ENCODE data around the gene DLX6. TPM values are rescaled to one million over a fixed set of nuclear protein-coding genes. Genes with fewer than 3 reads are reported as not detected.

DLX6 gene
- not detected for total RNA-seq

GRCh38 chr7:97005183-97006054 is at the start of gene DLX6:
TSS of gene DLX6 (plus strand) at chr7:97005553. CDS start at chr7:97005978, 425 bp downstream.
- DNase-seq, result peak; percentile 85

DNA sequence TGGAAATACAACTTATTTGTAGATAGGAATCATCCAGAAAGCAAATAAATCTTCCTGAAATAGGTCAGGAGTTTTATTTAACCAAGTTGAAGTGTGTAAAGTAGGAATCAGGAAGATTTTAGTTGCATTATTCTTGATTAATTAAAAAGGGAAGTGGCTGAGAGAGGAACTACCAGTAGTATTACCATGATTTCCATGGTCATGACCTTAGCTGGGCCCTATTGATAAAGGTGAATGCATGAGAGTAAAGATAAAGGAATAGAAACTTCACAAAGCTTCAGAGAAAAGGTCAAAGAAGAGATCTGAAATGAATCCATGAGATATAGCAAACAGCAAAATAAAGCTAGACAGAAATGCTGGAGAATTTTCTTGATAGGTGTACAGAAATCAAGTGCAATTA is 46.2 kb upstream of the DLX6 start:
- DNase-seq, result no peak

GRCh38 chr7:96962221-96962885 is 43.0 kb upstream of the DLX6 start:
- no peak for DNase-seq

DNA sequence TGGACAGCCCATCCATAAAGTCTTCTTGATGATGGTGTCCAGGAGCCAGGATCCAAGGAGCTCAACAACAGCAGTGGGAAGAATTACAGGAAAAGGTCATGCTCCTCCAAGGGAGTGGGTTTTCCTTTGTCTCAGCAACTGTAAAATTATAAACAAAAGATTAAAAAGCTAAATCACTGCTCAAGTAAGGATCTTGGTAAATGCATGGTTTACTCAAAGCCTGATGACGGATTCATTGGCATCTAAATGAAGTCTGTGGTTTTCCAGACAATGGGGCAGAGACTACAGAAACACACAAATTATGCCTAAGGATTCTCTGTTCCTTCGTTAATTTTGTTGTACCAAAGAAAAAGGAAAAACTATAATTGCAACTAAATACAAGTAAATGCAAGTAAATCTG is 36.4 kb upstream of the DLX6 start:
- no peak for DNase-seq

DNA sequence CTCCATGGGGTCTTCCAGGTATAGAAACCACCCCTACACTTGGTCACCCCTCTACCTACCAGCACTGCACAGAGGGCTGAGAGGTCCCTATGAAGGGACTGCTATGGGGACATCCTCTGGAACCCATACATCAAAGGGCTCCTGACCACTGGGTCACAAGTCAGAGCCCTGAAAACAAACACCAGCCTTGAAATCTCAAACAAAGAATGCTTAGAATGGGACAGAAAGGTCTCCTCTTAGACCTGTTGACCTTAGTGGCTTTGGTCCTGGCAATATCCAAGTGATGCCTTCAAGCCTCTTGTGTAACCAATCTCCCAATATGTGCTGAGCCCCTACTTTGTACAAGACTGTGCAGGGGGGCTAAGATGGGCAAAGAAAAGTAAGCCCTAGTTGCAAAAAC is 34.6 kb upstream of the DLX6 start:
- no peak for DNase-seq

DNA sequence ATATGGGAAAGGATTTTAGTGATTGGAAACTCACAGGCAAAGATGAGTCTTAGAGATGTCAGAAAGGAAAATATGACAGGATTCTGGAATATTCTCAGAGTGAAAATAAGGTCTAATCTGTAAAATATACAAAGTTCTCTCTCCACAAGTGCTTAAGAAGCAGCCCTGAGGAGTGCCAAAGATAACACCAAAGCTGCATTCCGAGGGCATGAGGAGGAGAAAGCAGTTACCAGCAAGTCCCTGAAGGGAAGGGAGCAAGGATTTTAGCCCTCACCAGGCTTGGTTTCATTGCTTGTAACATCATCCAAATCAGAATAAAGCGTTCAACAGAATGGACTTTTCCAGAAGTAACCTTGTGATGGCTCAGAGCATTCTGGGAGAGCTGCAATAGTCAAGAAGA is 31.4 kb upstream of the DLX6 start:
- DNase-seq, result no peak

GRCh38 chr7:96976106-96976505 is 29.2 kb upstream of the DLX6 start:
- DNase-seq, result no peak

DNA sequence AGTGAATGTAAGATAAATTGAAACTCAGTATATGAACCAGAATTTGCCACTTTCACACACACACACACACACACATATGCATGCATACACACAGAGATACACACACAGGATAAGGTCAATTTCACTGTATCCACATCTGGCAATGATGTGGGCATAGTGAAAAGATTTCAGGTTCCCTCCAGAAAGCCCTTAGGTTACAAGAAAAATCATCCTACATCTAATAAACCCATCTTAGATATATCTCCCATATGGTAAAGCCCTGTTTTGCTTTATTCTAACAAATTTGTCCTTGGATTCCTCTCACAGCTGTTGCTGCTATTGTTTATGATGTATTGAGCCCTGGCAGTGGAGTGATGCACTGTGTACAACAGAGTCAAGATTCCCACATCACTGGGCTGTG is 27.9 kb upstream of the DLX6 start:
- DNase-seq, result no peak

DNA sequence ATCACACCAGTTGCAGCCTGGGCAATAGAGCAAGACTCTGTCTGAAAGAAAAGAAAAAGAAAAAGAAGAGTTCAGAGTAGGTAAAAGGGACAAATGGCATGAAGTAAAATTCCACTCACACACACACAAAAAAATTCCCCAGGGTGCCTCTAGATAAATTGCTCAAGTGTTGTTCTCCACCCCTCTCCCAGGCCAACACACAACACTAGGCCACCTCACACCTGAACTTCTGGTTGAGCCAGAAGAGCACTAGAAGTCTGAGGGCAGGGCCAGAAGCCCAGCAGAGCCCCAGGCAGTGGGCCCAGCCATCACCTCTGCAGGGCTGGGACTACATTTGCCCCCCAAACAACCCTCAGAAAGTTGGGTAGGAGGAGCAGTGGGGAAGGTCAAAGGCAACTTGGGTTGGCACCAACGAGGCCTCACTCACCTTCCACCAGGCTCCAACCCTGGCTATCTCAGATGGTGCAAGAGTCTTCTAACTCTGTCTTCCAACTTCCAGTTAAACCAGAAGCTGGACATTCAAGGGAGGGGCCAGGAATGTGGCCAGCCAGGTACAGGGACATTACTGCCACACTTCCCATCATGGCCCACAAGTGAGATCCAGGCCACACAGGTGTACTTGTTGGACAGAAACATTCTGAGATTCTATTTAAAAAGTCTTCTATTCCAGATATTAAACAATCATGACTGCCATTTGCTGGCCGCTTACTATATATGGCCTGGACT is 25.6 kb upstream of the DLX6 start:
- no peak for DNase-seq

GRCh38 chr7:96982586-96982985 is 22.8 kb upstream of the DLX6 start:
- DNase-seq, result no peak

DNA sequence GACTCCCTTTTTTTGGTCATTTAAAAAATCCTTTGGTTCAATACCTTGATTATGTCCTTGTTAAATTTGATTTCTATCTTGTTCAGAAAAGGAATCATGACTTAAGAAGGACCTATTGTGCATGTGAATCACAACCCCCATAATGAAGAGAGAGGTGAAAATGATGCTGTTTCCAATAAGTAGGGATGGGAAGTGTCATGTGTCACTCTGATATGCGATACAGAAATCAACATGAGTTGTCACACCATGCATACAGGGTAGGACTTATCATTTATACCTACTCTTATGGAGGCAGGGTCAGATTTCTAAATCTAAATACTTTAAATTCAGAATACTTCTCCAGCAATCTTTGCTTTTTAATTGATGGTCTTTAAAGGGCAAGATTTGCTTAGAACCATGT is 19.4 kb upstream of the DLX6 start:
- no peak for DNase-seq

DNA sequence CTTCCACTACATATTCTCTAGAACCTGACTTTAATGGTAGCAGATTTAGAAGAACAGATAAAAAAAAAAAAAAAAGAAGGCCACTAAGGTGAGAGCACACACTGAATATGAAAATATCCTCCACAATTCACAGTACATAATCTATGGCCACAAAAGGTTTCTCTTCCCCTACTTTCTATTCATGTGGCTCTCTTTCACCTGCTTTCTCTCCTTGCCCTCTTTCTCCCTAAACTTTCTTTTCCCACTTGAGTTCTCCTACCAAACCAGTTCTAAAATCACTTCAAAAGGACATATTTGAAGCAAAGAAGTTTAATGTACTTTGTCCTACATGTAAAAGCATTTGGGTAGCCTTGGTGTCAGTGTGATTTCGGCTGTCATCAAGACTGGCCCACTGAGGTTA is 18.5 kb upstream of the DLX6 start:
- no peak for DNase-seq

GRCh38 chr7:96987719-96988118 is 17.6 kb upstream of the DLX6 start:
- no peak for DNase-seq

DNA sequence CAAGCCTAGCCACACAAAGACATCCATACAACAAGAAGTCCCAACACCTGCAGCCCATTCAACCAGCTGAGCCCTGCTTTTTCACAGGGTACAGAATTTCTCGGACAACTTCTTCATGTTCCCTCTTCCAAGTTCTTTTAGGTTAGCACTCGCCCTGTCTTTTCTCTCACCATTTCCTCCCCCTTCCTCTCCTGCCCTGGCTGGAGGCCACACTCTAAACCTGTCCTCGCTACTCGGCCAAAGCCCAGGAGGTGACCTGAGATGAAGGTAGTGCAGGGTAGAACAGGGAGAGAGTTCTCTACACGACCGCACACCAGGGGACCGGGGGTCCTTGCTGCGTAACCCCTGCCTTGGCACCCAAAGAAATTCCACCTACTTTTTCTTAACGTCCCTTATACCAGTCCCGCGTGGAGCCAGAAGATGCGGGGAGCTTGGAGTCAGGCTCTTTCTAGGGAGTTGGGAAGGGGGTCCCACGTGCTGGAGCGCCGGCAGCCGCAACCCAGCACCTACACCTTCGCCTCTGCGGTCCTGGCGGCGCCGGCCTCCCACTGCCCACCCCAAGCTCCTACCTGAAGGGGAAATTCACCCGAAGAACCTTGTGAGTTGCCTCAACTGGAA is 16.0 kb upstream of the DLX6 start:
- DNase-seq, result no peak

DNA sequence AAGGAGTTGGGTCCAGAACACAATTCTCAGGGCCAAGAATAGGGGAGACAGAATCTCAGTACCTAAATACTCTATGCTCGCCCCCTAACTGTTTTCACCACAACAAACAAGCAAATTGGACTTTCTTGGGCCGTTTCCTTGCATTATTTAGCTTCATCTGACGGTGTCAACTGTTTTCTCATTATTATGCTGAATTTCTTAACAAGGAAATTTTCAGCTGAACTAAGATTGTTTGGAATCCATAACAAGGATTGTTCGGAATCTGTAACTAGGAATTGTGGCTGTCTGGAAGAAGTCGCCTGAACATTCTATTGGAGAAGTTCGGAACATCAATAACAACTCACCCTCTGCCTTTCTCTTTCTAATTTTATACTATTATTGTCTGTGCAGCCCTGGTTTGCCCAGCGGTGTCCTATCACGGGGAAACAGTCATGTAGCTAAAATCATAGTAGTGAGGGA is 15.5 kb upstream of the DLX6 start:
- no peak for DNase-seq

DNA sequence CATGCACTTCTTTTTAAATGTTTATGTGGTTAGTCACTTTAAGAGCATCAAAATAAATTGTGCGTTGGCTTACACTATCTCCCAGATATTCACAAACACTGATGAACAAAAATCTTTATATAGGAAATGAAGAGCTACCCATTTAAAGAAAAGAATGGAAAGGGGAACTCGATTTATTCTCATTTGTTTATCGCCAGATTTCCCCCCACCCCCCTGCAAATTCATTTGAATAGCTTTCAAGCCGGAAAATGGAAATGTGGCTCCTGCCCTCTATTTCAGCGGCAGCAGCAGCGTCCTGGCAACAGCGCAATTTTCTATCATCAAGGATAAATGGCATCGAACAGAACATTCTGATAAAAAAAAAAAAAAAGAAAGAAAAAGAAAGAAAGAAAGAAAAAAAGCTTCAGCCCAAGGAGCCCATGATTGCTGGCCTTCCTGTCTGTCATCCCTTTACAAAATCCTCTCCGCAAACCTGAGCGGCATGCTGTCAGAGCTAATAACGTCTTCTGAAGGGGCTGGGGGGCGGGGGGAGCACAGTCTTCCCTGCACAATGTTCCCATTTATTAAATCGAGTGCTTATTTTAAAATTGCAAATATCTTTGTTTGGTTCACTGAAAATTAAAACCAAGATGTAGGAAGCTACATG is 13.7 kb upstream of the DLX6 start:
- DNase-seq, result no peak

- DNase-seq, result no peak
Measured at GRCh38 chr7:96992192-96993005, 13.0 kb upstream of the DLX6 start.

- DNase-seq, result no peak
Measured at GRCh38 chr7:96993094-96993865, 12.1 kb upstream of the DLX6 start.

DNA sequence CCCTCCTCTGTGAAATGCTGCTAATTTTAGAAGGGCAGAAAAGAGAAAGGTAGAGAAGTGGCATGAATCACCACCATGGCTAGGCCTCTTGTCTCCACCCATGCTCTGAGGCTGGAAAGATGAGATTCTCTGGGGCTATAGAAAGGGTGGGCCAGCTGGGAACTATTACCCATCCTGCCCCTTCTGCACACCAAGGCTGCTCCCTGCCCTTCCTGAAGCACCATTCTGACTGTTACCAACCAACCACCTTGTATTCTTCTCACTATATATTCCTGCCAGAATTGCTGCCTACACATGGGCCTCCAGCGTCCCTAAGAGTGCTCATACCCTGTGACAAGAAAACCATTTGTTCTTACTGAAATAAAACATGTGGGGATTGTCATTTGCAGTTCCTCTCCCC is 11.4 kb upstream of the DLX6 start:
- DNase-seq, result no peak

DNA sequence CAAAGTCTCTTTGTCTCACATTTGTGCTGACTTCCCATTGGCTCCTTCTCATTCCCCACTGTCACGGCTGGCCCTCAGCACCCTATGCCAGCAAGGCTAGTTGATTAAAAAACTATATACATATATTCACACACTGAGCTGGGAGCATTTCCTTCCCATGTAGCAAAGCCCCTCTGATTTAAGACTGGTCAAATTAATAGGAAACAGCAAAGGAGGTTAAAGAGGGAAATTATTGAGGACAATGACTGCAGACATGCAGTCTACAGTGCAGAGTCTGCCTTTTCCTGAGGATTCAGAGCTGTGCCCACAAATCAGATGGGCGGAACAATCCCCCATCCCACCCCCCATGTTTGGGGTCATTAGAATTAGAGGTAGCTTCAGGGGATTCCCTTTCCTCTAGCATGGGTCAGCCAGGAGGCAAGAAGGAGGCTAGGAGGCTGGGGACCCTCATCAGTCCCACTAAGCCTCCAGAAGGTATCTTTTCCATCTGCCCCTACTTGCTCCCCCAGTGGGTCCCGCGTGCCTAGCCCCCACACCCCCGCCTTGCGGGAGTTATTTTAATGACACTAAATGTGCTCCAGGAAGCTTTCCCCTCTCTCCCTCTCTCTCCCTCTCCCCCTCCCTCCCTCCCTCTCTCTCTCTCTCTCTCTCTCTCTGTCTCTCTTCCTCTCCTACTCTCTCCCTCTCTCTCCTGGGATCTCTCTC is 9.8 kb upstream of the DLX6 start:
- DNase-seq, result no peak

Data from tongue (tissue), 2 donors.